ENCODE data around the gene CTDP1. TPM values are rescaled to one million over a fixed set of nuclear protein-coding genes. Genes with fewer than 3 reads are reported as not detected.
"Not testable (repeated sequence)": the region's sequence is repeated elsewhere in the genome, so short reads cannot be mapped to it uniquely, and the experiment has no call there.

The CTDP1 gene
- total RNA-seq, 2 experiments from 2014 or later = 11.9 to 15.4 TPM

DNA sequence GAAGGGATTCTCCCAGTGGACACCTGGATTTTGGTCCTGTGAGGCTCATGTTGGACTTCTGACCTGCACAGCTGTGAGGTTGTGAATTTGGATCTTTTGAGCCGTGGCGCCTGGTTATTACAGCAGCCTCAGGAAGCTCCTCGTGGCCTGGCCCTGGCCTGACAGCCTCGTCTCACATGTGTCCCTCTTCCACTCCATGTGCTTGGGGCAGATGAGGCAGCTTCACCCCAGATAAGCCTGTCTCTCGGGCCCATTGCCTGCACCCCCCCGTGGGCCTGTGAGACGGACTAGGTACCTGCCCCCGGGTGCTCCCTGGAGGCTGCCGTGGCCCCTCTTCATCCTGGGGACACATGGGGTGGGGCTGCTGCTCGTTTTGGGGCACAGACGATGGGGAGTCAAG, 51.2 kb downstream of the CTDP1 start:
- Histone ChIP-seq H3K27ac (ENCODE audit: low read depth, low read length, poor library complexity, severe bottlenecking) (no peak overlapping the region), H4K20me1 (ENCODE audit: insufficient read depth, low read length) (no peaks in the 10 kb centered on the region), H3K4me1 (ENCODE audit: insufficient read depth, low read length, poor library complexity, severe bottlenecking) (no peaks in the 10 kb centered on the region), H3K9me2 (ENCODE audit: insufficient read depth, low read length) (no peaks in the 10 kb centered on the region), H3K4me2 (ENCODE audit: low read length) (no peak overlapping the region), H3K9me3 (ENCODE audit: low read length) (no peaks in the 10 kb centered on the region), H3K79me2 (ENCODE audit: insufficient read depth, low read depth, low read length) (no peaks in the 10 kb centered on the region), H3K36me3 (ENCODE audit: insufficient read depth, low read length) (peaks cover 42% of the 10 kb centered on the region), H3K4me3 (ENCODE audit: low read depth, low read length, poor library complexity, severe bottlenecking) (no peak overlapping the region), H2AFZ (ENCODE audit: low read length) (no peak overlapping the region)
- BruUV-seq (replicated peaks) = no TSS peak
- ChIA-PET CTCF (ENCODE audit: unreplicated experiment) (no interaction called here), POLR2A (no interaction called here)
- intact Hi-C loops (cut with micrococcal nuclease; ENCODE audit: unreplicated experiment) = no loop called here
- TF ChIP-seq, protein P1, sequence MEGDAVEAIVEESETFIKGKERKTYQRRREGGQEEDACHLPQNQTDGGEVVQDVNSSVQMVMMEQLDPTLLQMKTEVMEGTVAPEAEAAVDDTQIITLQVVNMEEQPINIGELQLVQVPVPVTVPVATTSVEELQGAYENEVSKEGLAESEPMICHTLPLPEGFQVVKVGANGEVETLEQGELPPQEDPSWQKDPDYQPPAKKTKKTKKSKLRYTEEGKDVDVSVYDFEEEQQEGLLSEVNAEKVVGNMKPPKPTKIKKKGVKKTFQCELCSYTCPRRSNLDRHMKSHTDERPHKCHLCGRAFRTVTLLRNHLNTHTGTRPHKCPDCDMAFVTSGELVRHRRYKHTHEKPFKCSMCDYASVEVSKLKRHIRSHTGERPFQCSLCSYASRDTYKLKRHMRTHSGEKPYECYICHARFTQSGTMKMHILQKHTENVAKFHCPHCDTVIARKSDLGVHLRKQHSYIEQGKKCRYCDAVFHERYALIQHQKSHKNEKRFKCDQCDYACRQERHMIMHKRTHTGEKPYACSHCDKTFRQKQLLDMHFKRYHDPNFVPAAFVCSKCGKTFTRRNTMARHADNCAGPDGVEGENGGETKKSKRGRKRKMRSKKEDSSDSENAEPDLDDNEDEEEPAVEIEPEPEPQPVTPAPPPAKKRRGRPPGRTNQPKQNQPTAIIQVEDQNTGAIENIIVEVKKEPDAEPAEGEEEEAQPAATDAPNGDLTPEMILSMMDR (conservative IDR thresholded peaks at IDR 0.05; ENCODE audit: low read length) = no peak
- TF ChIP-seq EZH2phosphoT487 (IDR thresholded peaks at IDR 0.05; ENCODE audit: borderline replicate concordance, low read depth, low read length) = no peak
- no peak for DNase-seq (ENCODE audit: low spot score)

DNA sequence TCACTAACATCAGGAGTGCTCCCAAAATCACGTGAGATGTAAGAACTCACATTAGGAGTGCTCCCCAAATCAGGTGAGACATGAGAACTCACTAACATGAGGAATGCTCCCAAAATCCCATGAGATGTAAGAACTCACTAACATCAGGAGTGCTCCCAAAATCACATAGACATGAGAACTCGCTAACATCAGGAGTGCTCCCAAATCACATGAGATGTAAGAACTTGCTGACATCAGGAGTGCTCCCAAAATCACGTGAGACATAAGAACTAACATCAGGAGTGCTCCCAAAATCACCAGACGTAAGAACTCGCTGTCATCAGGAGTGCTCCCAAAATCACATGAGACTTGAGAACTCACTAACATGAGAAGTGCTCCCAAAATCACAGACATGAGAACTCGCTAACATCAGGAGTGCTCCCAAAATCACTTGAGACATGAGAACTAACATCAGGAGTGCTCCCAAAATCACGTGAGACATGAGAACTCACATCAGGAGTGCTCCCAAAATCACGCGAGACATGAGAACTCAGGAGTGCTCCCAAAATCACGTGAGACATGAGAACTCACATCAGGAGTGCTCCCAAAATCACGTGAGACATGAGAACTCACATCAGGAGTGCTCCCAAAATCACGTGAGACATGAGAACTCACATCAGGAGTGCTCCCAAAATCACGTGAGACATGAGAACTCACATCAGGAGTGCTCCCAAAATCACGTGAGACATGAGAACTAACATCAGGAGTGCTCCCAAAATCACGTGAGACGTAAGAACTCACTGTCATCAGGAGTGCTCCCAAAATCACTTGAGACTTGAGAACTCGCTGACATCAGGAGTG, 52.5 kb downstream of the CTDP1 start:
- H4K20me1 ChIP-seq (ENCODE audit: insufficient read depth, low read length); DNase-seq (ENCODE audit: low spot score); H3K27ac ChIP-seq (ENCODE audit: low read depth, low read length, poor library complexity, severe bottlenecking); CTCF ChIA-PET (ENCODE audit: unreplicated experiment); H3K4me2 ChIP-seq (ENCODE audit: low read length); intact Hi-C loops (cut with micrococcal nuclease; ENCODE audit: unreplicated experiment); H2AFZ ChIP-seq (ENCODE audit: low read length); BruUV-seq (replicated peaks); H3K4me3 ChIP-seq (ENCODE audit: low read depth, low read length, poor library complexity, severe bottlenecking); POLR2A ChIA-PET; H3K4me1 ChIP-seq (ENCODE audit: insufficient read depth, low read length, poor library complexity, severe bottlenecking); H3K9me3 ChIP-seq (ENCODE audit: low read length); H3K9me2 ChIP-seq (ENCODE audit: insufficient read depth, low read length); H3K79me2 ChIP-seq (ENCODE audit: insufficient read depth, low read depth, low read length): not testable (repeated sequence)
- H3K36me3 ChIP-seq (ENCODE audit: insufficient read depth, low read length) = peaks cover 41% of the 10 kb centered on the region

GRCh38 chr18:79732721-79733025, 53.1 kb downstream of the CTDP1 start:
- no peak for TF ChIP-seq EZH2phosphoT487 (IDR thresholded peaks at IDR 0.05; ENCODE audit: borderline replicate concordance, low read depth, low read length)
- TF ChIP-seq, protein P1 (conservative IDR thresholded peaks at IDR 0.05; ENCODE audit: low read length) = no peak
- Histone ChIP-seq H3K4me3 (ENCODE audit: low read depth, low read length, poor library complexity, severe bottlenecking) (no peak overlapping the region), H3K4me1 (ENCODE audit: insufficient read depth, low read length, poor library complexity, severe bottlenecking) (no peaks in the 10 kb centered on the region), H3K9me3 (ENCODE audit: low read length) (no peaks in the 10 kb centered on the region), H3K79me2 (ENCODE audit: insufficient read depth, low read depth, low read length) (no peaks in the 10 kb centered on the region), H4K20me1 (ENCODE audit: insufficient read depth, low read length) (no peaks in the 10 kb centered on the region), H3K4me2 (ENCODE audit: low read length) (no peak overlapping the region), H3K9me2 (ENCODE audit: insufficient read depth, low read length) (no peaks in the 10 kb centered on the region), H2AFZ (ENCODE audit: low read length) (no peak overlapping the region), H3K36me3 (ENCODE audit: insufficient read depth, low read length) (peaks cover 40% of the 10 kb centered on the region), H3K27ac (ENCODE audit: low read depth, low read length, poor library complexity, severe bottlenecking) (no peak overlapping the region)
- DNase-seq (ENCODE audit: low spot score) = no peak
- intact Hi-C loops (cut with micrococcal nuclease; ENCODE audit: unreplicated experiment) = no loop called here
- POLR2A ChIA-PET = no interaction called here
- BruUV-seq (replicated peaks) = no TSS peak
- CTCF ChIA-PET (ENCODE audit: unreplicated experiment) = no interaction called here
